IMR-90 (cell line): ENCODE results near the gene TMEM9B. TPM values are rescaled to one million over a fixed set of nuclear protein-coding genes. Genes with fewer than 3 reads are reported as not detected.

Experiments used
- MAFK ChIP-seq: IDR thresholded peaks from 2 replicates; pipeline ENCODE4 v1.6.1; 2012; ENCODE audit warnings: low read depth, low read length, improper control_type of control experiment
- polyA plus RNA-seq, 3 experiments: library from polyadenylated mRNA; depleted of rRNA; stranded (reverse); fragments of >200 nt; gene quantifications; 2 replicates each; pipeline ENCODE4 v1.2.3, GENCODE V29; 2012; ENCODE audit warnings: low replicate concordance in 1 of 3
- total RNA-seq: library from RNA; depleted of rRNA; stranded (reverse); fragments of >200 nt; gene quantifications from 2 replicates; pipeline ENCODE4 v1.2.3, GENCODE V29; 2012
- TF ChIP-seq, protein P1 (sequence below): fragments of 150-350 bp; IDR thresholded peaks from 2 replicates; pipeline ENCODE4 v1.6.1; 2016; ENCODE audit warnings: low read depth, mild to moderate bottlenecking, low read length, moderate library complexity, borderline replicate concordance

TMEM9B gene
- total and polyA plus RNA-seq, 2 of the 4 experiments (the other 2 are of a cell fraction), result 24.6 to 25.6 TPM

DNA sequence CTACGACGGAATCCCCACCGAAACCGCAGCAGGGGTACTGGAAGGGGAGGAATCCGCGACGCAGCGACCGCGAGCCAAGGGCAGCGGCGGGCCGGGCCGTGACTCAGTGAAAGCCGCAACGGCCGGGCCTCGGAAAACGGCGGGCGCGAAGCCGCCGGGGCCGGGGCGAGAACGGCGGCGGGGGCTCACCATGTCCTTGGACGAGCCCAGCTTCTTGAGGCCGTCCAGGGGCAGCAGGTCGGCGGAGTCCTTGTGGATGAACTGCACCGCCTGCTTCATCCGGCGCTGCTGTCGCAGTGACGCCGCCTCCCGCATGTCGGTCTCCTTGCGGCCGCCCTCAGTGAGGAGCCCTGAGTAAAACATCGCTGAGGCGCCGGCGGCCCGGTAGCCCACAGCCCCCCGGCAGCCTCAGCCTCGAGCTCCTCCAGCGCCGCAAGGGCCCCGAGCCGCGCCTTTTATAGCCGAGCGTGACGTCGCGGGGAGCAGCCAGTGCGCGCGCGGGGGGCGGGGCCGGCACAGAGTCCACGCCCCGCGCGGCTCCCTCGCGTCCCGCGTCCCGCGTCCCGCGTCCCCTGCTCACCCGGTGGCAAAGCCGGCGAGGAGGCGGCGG is 39.4 kb upstream of the TMEM9B start, which contains the start of gene NRIP3 (continued):
- TF ChIP-seq, protein P1, sequence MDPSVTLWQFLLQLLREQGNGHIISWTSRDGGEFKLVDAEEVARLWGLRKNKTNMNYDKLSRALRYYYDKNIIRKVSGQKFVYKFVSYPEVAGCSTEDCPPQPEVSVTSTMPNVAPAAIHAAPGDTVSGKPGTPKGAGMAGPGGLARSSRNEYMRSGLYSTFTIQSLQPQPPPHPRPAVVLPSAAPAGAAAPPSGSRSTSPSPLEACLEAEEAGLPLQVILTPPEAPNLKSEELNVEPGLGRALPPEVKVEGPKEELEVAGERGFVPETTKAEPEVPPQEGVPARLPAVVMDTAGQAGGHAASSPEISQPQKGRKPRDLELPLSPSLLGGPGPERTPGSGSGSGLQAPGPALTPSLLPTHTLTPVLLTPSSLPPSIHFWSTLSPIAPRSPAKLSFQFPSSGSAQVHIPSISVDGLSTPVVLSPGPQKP, result no peak
- no peak for TF ChIP-seq MAFK
